ENCODE measurements around the gene MAP3K14. TPM values are rescaled to one million over a fixed set of nuclear protein-coding genes. Genes with fewer than 3 reads are reported as not detected.
"Not testable (repeated sequence)": the region's sequence is repeated elsewhere in the genome, so short reads cannot be mapped to it uniquely, and the experiment has no call there.

The MAP3K14 gene
- total RNA-seq, 2 donors from 2014 or later = 43.8 to 49.1 TPM

GRCh38 chr17:45345554-45346215 is 28.9 kb upstream of the MAP3K14 start:
- ATAC-seq (no peak), DNase-seq (no peak)
- Mint-ChIP-seq H3K4me1 (no peaks in the 10 kb centered on the region), H3K36me3 (ENCODE audit: low read depth) (peaks cover 2% of the 10 kb centered on the region), H3K27ac (peak overlapping the region; percentile 51), H3K27me3 (peaks cover 6% of the 10 kb centered on the region), H3K4me3 (no peak overlapping the region)
- no peaks in the 10 kb centered on the region for H3K9me3 ChIP-seq (ENCODE audit: control insufficient read depth, low read length, poor library complexity, severe bottlenecking)

DNA sequence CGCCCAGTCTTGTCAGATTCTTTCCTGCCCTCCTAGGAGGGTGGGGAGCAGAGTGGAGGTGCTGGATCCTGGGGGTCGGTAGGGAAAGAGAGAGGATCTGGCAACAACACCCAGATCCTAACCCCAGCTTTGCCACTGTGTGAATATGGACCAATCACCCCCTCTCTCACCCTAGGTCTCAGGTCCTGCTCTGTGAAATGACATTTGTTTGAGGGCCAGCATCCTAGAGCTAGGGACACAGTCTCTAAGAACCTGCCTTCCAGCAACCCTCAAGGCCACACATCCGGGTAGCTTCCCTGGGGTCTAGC is 28.4 kb upstream of the MAP3K14 start:
- peaks cover 6% of the 10 kb centered on the region for H3K27me3 Mint-ChIP-seq
- H3K9me3 ChIP-seq (ENCODE audit: control insufficient read depth, low read length, poor library complexity, severe bottlenecking) = no peaks in the 10 kb centered on the region
- H3K4me3 Mint-ChIP-seq = no peak overlapping the region
- peaks cover 2% of the 10 kb centered on the region for H3K36me3 Mint-ChIP-seq (ENCODE audit: low read depth)
- no peak for ATAC-seq
- no peaks in the 10 kb centered on the region for H3K4me1 Mint-ChIP-seq
- no peak for DNase-seq
- H3K27ac Mint-ChIP-seq = peak overlapping the region; percentile 51

GRCh38 chr17:45343967-45344664 is 27.3 kb upstream of the MAP3K14 start:
- not testable (repeated sequence) for H3K4me3 Mint-ChIP-seq; ATAC-seq; DNase-seq; H3K9me3 ChIP-seq (ENCODE audit: control insufficient read depth, low read length, poor library complexity, severe bottlenecking); H3K27ac Mint-ChIP-seq; H3K36me3 Mint-ChIP-seq (ENCODE audit: low read depth); H3K4me1 Mint-ChIP-seq
- peaks cover 12% of the 10 kb centered on the region for H3K27me3 Mint-ChIP-seq

- ATAC-seq (no peak), DNase-seq (no peak)
- H3K4me3 Mint-ChIP-seq = no peak overlapping the region
- H3K4me1 Mint-ChIP-seq = no peaks in the 10 kb centered on the region
- no peaks in the 10 kb centered on the region for H3K9me3 ChIP-seq (ENCODE audit: control insufficient read depth, low read length, poor library complexity, severe bottlenecking)
- H3K36me3 Mint-ChIP-seq (ENCODE audit: low read depth) = no peaks in the 10 kb centered on the region
- H3K27ac Mint-ChIP-seq = no peak overlapping the region
- peaks cover 12% of the 10 kb centered on the region for H3K27me3 Mint-ChIP-seq
These were observed 26.2 kb upstream of the MAP3K14 start for GRCh38 chr17:45342871-45343526.

DNA sequence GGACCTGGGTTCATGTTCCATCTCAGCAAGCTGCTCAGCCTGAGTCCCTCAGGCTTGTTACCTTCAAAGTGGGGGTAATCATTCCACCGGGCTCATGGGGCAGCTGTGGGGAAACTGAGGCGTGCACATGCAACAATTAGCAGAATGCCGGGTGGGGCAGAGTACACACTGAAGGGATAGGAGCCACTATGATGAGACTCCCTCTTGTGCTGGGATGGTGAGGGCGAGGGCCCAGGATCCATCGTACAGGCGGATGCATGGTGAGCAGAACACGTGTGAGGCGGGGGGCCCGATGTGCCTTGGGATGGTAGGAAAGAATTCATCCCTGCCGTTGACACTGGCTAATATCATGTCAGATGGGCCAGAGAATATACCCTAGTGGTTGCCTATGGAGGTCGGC is 25.5 kb upstream of the MAP3K14 start:
- Mint-ChIP-seq H3K4me3 (no peak overlapping the region), H3K4me1 (no peaks in the 10 kb centered on the region), H3K27me3 (peaks cover 12% of the 10 kb centered on the region), H3K27ac (no peak overlapping the region), H3K36me3 (ENCODE audit: low read depth) (peaks cover 2% of the 10 kb centered on the region)
- no peaks in the 10 kb centered on the region for H3K9me3 ChIP-seq (ENCODE audit: control insufficient read depth, low read length, poor library complexity, severe bottlenecking)
- DNase-seq = no peak
- no peak for ATAC-seq

- Mint-ChIP-seq H3K4me1 (no peaks in the 10 kb centered on the region), H3K4me3 (no peak overlapping the region), H3K36me3 (ENCODE audit: low read depth) (peaks cover 2% of the 10 kb centered on the region), H3K27me3 (peaks cover 12% of the 10 kb centered on the region), H3K27ac (no peak overlapping the region)
- no peak for ATAC-seq
- H3K9me3 ChIP-seq (ENCODE audit: control insufficient read depth, low read length, poor library complexity, severe bottlenecking) = no peaks in the 10 kb centered on the region
- no peak for DNase-seq
These were observed 24.8 kb upstream of the MAP3K14 start for GRCh38 chr17:45341533-45342158.

GRCh38 chr17:45339646-45340605 is 23.1 kb upstream of the MAP3K14 start:
- Mint-ChIP-seq H3K4me3 (no peak overlapping the region), H3K27ac (no peak overlapping the region), H3K27me3 (peaks cover 12% of the 10 kb centered on the region), H3K36me3 (ENCODE audit: low read depth) (peaks cover 2% of the 10 kb centered on the region), H3K4me1 (no peaks in the 10 kb centered on the region)
- ATAC-seq (no peak), DNase-seq (no peak)
- H3K9me3 ChIP-seq (ENCODE audit: control insufficient read depth, low read length, poor library complexity, severe bottlenecking) = no peaks in the 10 kb centered on the region

- no peak for ATAC-seq
- Mint-ChIP-seq H3K4me3 (no peak overlapping the region), H3K36me3 (ENCODE audit: low read depth) (peaks cover 2% of the 10 kb centered on the region), H3K27me3 (peaks cover 12% of the 10 kb centered on the region), H3K4me1 (no peaks in the 10 kb centered on the region), H3K27ac (no peak overlapping the region)
- no peak for DNase-seq
- no peaks in the 10 kb centered on the region for H3K9me3 ChIP-seq (ENCODE audit: control insufficient read depth, low read length, poor library complexity, severe bottlenecking)
These were observed 22.2 kb upstream of the MAP3K14 start for GRCh38 chr17:45338996-45339535.

- Mint-ChIP-seq H3K4me1 (no peaks in the 10 kb centered on the region), H3K27me3 (peaks cover 12% of the 10 kb centered on the region), H3K4me3 (no peak overlapping the region), H3K36me3 (ENCODE audit: low read depth) (peaks cover 2% of the 10 kb centered on the region), H3K27ac (no peak overlapping the region)
- no peaks in the 10 kb centered on the region for H3K9me3 ChIP-seq (ENCODE audit: control insufficient read depth, low read length, poor library complexity, severe bottlenecking)
- ATAC-seq (no peak), DNase-seq (no peak)
These were observed 21.4 kb upstream of the MAP3K14 start for GRCh38 chr17:45338023-45338781.

DNA sequence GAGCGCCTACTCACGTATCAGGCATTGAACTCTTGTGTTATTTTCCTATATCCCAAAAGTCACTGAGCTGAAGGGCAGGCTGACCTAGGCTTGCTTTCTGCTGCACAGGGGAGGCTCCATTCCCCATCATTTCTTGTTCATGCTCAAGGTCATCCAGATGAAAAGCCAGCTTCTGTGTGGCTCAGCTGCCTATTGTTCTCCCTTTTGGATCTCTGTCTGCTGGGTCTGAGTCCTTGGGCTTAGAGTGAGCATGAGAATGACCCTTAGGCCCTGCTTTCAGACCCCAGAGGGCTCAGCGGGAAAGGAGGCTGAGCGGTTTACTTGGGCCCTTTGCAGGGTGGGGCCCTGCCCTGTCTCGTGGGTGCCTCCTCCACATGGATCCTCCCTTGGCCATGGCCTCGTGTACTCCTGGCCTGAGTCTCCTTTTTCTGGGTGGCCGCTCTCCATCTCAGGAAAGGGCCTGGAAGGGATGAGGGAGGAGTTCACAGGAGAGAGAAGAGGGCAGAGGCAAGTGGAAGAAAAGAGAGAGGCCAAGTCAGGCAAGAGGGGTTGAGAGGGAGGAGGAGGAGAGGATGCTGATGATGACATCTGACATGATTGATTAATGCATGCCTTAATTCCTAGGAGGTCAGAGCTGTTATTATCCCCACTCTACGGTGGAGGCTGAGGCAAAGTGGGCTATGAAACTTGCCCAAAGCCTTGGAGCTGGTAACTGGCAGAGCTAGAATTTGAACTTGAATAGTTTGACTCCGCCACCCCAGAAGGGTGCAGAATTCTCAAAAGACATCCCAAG is 19.8 kb upstream of the MAP3K14 start:
- Mint-ChIP-seq H3K27ac (no peak overlapping the region), H3K4me1 (peaks cover 3% of the 10 kb centered on the region), H3K4me3 (no peak overlapping the region), H3K36me3 (ENCODE audit: low read depth) (peaks cover 2% of the 10 kb centered on the region), H3K27me3 (peaks cover 6% of the 10 kb centered on the region)
- DNase-seq = no peak
- ATAC-seq = no peak
- H3K9me3 ChIP-seq (ENCODE audit: control insufficient read depth, low read length, poor library complexity, severe bottlenecking) = no peaks in the 10 kb centered on the region

- ATAC-seq = no peak
- H3K27me3 Mint-ChIP-seq = peaks cover 6% of the 10 kb centered on the region
- H3K36me3 Mint-ChIP-seq (ENCODE audit: low read depth) = peaks cover 2% of the 10 kb centered on the region
These were observed 18.9 kb upstream of the MAP3K14 start for GRCh38 chr17:45335721-45336120.

More at GRCh38 chr17:45335721-45336120, 18.9 kb upstream of the MAP3K14 start:
- Mint-ChIP-seq H3K27ac (no peak overlapping the region), H3K4me1 (peaks cover 3% of the 10 kb centered on the region), H3K4me3 (no peak overlapping the region)
- H3K9me3 ChIP-seq (ENCODE audit: control insufficient read depth, low read length, poor library complexity, severe bottlenecking) = no peaks in the 10 kb centered on the region
- no peak for DNase-seq
